ENCODE data around the gene FAM184A. TPM values are rescaled to one million over a fixed set of nuclear protein-coding genes. Genes with fewer than 3 reads are reported as not detected.

FAM184A gene
- total RNA-seq, 4 donors from 2014 or later, result 0.30 to 3.8 (median 1.1) TPM

- H3K4me3 ChIP-seq, result no peak overlapping the region
- no peak for DNase-seq
- H3K27ac ChIP-seq, result no peak overlapping the region
- H3K9me3 ChIP-seq, result no peaks in the 10 kb centered on the region
- peaks cover 0 to 2% (median 0%) of the 10 kb centered on the region in 3 donors for H3K4me1 ChIP-seq
- intact Hi-C loops (cut with DNase I), result no loop called here
- H3K27me3 ChIP-seq, result no peaks in the 10 kb centered on the region
- TF ChIP-seq POLR2A (IDR thresholded peaks at IDR 0.05), result no peak
- no peak for TF ChIP-seq CTCF (IDR thresholded peaks at IDR 0.05)
- no peaks in the 10 kb centered on the region for H3K36me3 ChIP-seq
- 81 to 93% methylated on average over 1 of the region's 1 CpG for WGBS, 2 donors
Measured at GRCh38 chr6:119055069-119055468, 23.4 kb downstream of the FAM184A start.

- no peaks in the 10 kb centered on the region for H3K4me1 ChIP-seq
- DNase-seq, result no peak
- no peak overlapping the region for H3K27ac ChIP-seq
- H3K36me3 ChIP-seq, result no peaks in the 10 kb centered on the region
- TF ChIP-seq CTCF (IDR thresholded peaks at IDR 0.05) (no peak), POLR2A (IDR thresholded peaks at IDR 0.05) (no peak)
- 18 to 67% methylated on average over 1 of the region's 1 CpG for WGBS, 2 donors
- H3K27me3 ChIP-seq, result no peaks in the 10 kb centered on the region
- no peaks in the 10 kb centered on the region for H3K9me3 ChIP-seq
- intact Hi-C loops (cut with DNase I), result no loop called here
- H3K4me3 ChIP-seq, result no peak overlapping the region
Measured at GRCh38 chr6:119052987-119053386, 25.5 kb downstream of the FAM184A start.

GRCh38 chr6:119052292-119052889, 26.1 kb downstream of the FAM184A start:
- 44 to 55% methylated on average over 2 of the region's 2 CpGs for WGBS, 2 donors
- H3K27ac ChIP-seq, result no peak overlapping the region
- no peak for TF ChIP-seq POLR2A (IDR thresholded peaks at IDR 0.05)
- TF ChIP-seq CTCF (IDR thresholded peaks at IDR 0.05), result no peak
- H3K9me3 ChIP-seq, result no peaks in the 10 kb centered on the region
- DNase-seq, result no peak
- H3K4me1 ChIP-seq, result no peaks in the 10 kb centered on the region
- H3K27me3 ChIP-seq, result no peaks in the 10 kb centered on the region
- intact Hi-C loops (cut with DNase I), result no loop called here
- H3K36me3 ChIP-seq, result no peaks in the 10 kb centered on the region
- no peak overlapping the region for H3K4me3 ChIP-seq

- H3K27me3 ChIP-seq, result no peaks in the 10 kb centered on the region
- H3K4me1 ChIP-seq, result no peaks in the 10 kb centered on the region
- no peaks in the 10 kb centered on the region for H3K9me3 ChIP-seq
- no peak for DNase-seq
- TF ChIP-seq CTCF (IDR thresholded peaks at IDR 0.05) (no peak), POLR2A (IDR thresholded peaks at IDR 0.05) (no peak)
- WGBS, 2 donors, result 86 to 88% methylated on average over 5 of the region's 5 CpGs
- no peak overlapping the region for H3K27ac ChIP-seq
- no peaks in the 10 kb centered on the region for H3K36me3 ChIP-seq
- intact Hi-C loops (cut with DNase I), result no loop called here
- H3K4me3 ChIP-seq, result no peak overlapping the region
Measured at GRCh38 chr6:119044255-119044654, 34.2 kb downstream of the FAM184A start.

- DNase-seq, result no peak
- Histone ChIP-seq H3K27ac (no peak overlapping the region), H3K9me3 (no peaks in the 10 kb centered on the region), H3K27me3 (no peaks in the 10 kb centered on the region), H3K4me1 (no peaks in the 10 kb centered on the region), H3K4me3 (no peak overlapping the region), H3K36me3 (no peaks in the 10 kb centered on the region)
- no peak for TF ChIP-seq POLR2A (IDR thresholded peaks at IDR 0.05)
- no peak for TF ChIP-seq CTCF (IDR thresholded peaks at IDR 0.05)
- intact Hi-C loops (cut with DNase I), result no loop called here
Measured at GRCh38 chr6:119043783-119044182, 34.7 kb downstream of the FAM184A start.

Data from esophagus squamous epithelium (tissue), 5 donors.